ENCODE measurements around the gene TYRO3. TPM values are rescaled to one million over a fixed set of nuclear protein-coding genes. Genes with fewer than 3 reads are reported as not detected.
A peak's percentile ranks its signal among the peaks of the same experiment; 100 is the strongest.

Gene TYRO3
- total and polyA plus RNA-seq, 3 donors from 2014 or later, result 99.0 to 156 (median 107) TPM

DNA sequence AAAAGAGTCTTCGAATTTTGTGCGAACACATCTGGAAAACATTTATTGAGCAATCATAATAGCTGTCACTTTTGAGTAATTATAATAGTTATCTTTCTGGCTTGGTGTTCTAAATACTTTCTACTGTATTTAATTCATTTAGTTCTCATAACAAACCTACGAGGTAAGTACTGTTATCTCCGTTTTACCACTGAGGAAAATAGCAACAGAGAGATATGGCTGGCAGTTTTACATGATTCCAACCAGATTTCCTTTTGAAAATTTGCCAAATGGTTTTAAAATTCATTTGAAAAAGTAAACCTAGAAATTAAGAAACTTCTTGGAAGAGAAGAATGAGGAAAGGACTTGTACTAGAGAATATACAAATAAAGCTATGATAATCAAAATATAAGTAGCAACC is 63.9 kb downstream of the TYRO3 start:
- no peak overlapping the region for H3K4me3 ChIP-seq
- 44 to 49% methylated on average over 4 of the region's 4 CpGs for WGBS, 2 donors
- no peaks in the 10 kb centered on the region for H3K27me3 ChIP-seq
- peak overlapping the region in 1 of 2 donors; percentile 91 for H3K27ac ChIP-seq
- intact Hi-C loops (cut with DNase I; ENCODE audit: low total_unique reads), result no loop called here
- no peaks in the 10 kb centered on the region for H3K4me1 ChIP-seq
- TF ChIP-seq, protein P1, sequence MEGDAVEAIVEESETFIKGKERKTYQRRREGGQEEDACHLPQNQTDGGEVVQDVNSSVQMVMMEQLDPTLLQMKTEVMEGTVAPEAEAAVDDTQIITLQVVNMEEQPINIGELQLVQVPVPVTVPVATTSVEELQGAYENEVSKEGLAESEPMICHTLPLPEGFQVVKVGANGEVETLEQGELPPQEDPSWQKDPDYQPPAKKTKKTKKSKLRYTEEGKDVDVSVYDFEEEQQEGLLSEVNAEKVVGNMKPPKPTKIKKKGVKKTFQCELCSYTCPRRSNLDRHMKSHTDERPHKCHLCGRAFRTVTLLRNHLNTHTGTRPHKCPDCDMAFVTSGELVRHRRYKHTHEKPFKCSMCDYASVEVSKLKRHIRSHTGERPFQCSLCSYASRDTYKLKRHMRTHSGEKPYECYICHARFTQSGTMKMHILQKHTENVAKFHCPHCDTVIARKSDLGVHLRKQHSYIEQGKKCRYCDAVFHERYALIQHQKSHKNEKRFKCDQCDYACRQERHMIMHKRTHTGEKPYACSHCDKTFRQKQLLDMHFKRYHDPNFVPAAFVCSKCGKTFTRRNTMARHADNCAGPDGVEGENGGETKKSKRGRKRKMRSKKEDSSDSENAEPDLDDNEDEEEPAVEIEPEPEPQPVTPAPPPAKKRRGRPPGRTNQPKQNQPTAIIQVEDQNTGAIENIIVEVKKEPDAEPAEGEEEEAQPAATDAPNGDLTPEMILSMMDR (IDR thresholded peaks at IDR 0.05), result no peak
- no peak for TF ChIP-seq POLR2A (IDR thresholded peaks at IDR 0.05)
- H3K9me3 ChIP-seq, result no peaks in the 10 kb centered on the region
- no peaks in the 10 kb centered on the region for H3K36me3 ChIP-seq (ENCODE audit: low read depth, missing control alignments)
- no peak for DNase-seq

DNA sequence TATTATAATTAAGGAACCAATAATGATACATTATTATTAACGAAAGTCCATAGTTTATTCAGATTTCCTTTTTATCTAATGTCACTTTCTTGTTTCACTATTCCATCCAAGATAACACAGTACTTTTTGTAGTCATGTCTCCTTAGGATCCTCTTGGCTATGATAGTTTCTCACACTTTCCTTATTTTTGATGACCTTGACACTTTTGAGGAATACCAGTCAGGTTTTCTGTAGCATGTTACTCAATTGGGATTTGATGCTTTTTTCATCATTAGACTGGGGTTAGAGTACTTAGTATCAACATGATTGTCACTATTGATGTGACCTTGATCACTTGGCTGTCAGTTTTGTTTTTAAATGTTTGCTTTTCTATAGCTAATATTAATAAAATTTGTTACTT is 68.2 kb downstream of the TYRO3 start:
- WGBS, 2 donors, result 66 to 91% methylated on average over 1 of the region's 1 CpG
- intact Hi-C loops (cut with DNase I; ENCODE audit: low total_unique reads), result no loop called here
- Histone ChIP-seq H3K4me3 (no peak overlapping the region), H3K27me3 (no peaks in the 10 kb centered on the region), H3K27ac (no peak overlapping the region), H3K9me3 (no peaks in the 10 kb centered on the region), H3K36me3 (ENCODE audit: low read depth, missing control alignments) (no peaks in the 10 kb centered on the region), H3K4me1 (peaks cover 6% of the 10 kb centered on the region)
- no peak for DNase-seq
- TF ChIP-seq, protein P1 (IDR thresholded peaks at IDR 0.05), result no peak
- TF ChIP-seq POLR2A (IDR thresholded peaks at IDR 0.05), result no peak

DNA sequence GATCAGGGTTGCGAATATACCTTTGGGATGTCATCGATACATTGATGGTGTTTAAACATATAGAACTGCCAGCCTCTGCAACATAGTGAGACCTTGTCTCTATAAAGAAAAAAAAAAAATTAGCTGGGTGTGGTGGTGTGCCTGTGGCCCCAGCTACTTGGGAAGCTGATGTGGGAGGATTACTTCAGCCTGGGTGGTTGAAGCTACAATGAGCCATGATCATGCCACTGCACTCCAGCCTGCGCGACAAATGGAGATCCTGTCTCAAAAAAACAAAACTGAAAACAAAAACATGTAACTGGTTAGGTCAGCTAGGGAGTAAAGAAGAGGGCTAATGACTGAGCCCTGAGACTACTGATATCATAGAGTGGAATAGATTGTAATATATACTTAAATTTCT is 70.5 kb downstream of the TYRO3 start:
- intact Hi-C loops (cut with DNase I; ENCODE audit: low total_unique reads), result no loop called here
- Histone ChIP-seq H3K4me1 (peaks cover 17% of the 10 kb centered on the region), H3K36me3 (ENCODE audit: low read depth, missing control alignments) (no peaks in the 10 kb centered on the region), H3K27ac (no peak overlapping the region), H3K4me3 (no peak overlapping the region), H3K27me3 (no peaks in the 10 kb centered on the region), H3K9me3 (no peaks in the 10 kb centered on the region)
- WGBS, 2 donors, result 90 to 92% methylated on average over 4 of the region's 4 CpGs
- no peak for DNase-seq
- TF ChIP-seq, protein P1 (IDR thresholded peaks at IDR 0.05), result no peak
- no peak for TF ChIP-seq POLR2A (IDR thresholded peaks at IDR 0.05)

DNA sequence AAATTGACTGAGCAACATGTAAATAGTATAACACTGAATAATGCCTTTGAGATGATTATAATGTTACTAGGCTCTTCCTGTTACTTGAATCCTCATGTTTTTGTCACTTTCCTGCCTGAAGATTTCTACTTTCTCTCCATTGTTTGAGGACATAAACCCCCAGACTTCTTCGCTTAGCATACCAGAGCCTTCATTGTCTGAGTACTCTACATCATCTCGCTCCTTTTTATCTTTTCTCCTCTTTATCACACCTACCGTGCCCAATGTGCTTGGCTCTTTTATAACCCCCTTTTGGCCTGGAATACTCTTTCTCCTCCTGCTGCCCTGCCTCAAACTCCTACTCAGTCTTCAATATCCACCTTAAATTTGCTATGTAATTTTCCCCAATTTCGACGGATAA is 70.9 kb downstream of the TYRO3 start:
- no peak for TF ChIP-seq POLR2A (IDR thresholded peaks at IDR 0.05)
- TF ChIP-seq, protein P1 (IDR thresholded peaks at IDR 0.05), result no peak
- 67 to 71% methylated on average over 5 of the region's 5 CpGs for whole genome bisulfite sequencing, 2 donors
- intact Hi-C loops (cut with DNase I; ENCODE audit: low total_unique reads), result no loop called here

DNA sequence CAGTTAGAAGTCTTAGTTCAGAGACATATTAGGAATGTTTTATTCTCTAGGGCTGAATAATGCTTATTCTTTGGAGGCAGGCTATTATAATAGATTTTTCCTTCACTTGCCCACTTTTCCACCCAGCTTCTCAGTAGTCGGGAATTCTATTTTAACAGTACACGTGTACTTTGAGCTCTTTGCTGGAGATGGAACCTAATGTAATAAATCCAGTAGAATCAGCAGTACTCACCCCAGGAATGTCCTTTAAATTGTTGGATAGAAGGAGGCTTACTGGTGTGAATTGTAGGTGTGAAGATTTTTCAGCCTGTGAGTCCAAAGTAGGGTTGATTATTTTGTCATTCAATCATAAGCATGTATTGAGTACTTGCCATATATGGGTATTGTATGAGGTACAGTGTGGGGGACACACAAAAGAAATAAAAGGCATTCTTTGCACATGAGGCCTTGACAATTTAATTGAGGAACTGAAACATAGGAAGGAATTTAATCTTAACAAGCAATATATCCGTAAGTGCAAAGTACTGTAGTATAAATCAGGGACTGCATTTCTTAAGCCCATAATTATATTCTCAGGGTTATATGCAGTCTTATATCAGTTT is 71.7 kb downstream of the TYRO3 start:
- no peaks in the 10 kb centered on the region for H3K36me3 ChIP-seq (ENCODE audit: low read depth, missing control alignments)
- no peak for TF ChIP-seq POLR2A (IDR thresholded peaks at IDR 0.05)
- TF ChIP-seq, protein P1 (IDR thresholded peaks at IDR 0.05), result no peak
- peaks cover 17% of the 10 kb centered on the region for H3K4me1 ChIP-seq
- DNase-seq, result no peak
- H3K27ac ChIP-seq, result no peak overlapping the region
- no peaks in the 10 kb centered on the region for H3K27me3 ChIP-seq
- 45 to 60% methylated on average over 3 of the region's 3 CpGs for WGBS, 2 donors
- no peak overlapping the region for H3K4me3 ChIP-seq
- no peaks in the 10 kb centered on the region for H3K9me3 ChIP-seq
- intact Hi-C loops (cut with DNase I; ENCODE audit: low total_unique reads), result no loop called here

More for the DNA sequence above, 70.9 kb downstream of the TYRO3 start:
- Histone ChIP-seq H3K4me1 (peaks cover 17% of the 10 kb centered on the region), H3K9me3 (no peaks in the 10 kb centered on the region), H3K36me3 (ENCODE audit: low read depth, missing control alignments) (no peaks in the 10 kb centered on the region), H3K27me3 (no peaks in the 10 kb centered on the region), H3K4me3 (no peak overlapping the region), H3K27ac (no peak overlapping the region)
- DNase-seq, result no peak

All from testis (tissue), 3 donors.